ENCODE data around the gene ZBTB42. TPM values are rescaled to one million over a fixed set of nuclear protein-coding genes. Genes with fewer than 3 reads are reported as not detected.
A peak's percentile ranks its signal among the peaks of the same experiment; 100 is the strongest.

Gene ZBTB42
- total RNA-seq, 2 experiments from 2014 or later: 1.3 to 1.6 TPM

- intact Hi-C loops (cut with micrococcal nuclease): no loop called here
These were observed 13.9 kb upstream of the ZBTB42 start for GRCh38 chr14:104786726-104787675.

GRCh38 chr14:104787736-104788135, 13.2 kb upstream of the ZBTB42 start:
- H3K27me3 Mint-ChIP-seq (ENCODE audit: low read depth): no peaks in the 10 kb centered on the region
- CTCF ChIA-PET: no interaction called here
- no peaks in the 10 kb centered on the region for H3K9me3 Mint-ChIP-seq
- DNase-seq: no peak
- intact Hi-C loops (cut with micrococcal nuclease): no loop called here
- H3K4me3 Mint-ChIP-seq: no peak overlapping the region
- no peak overlapping the region for H3K27ac Mint-ChIP-seq
- H3K4me1 Mint-ChIP-seq (ENCODE audit: low read depth): peaks cover 23% of the 10 kb centered on the region
- peaks cover 3% of the 10 kb centered on the region for H3K36me3 Mint-ChIP-seq (ENCODE audit: low read depth)

More at GRCh38 chr14:104786726-104787675, 13.9 kb upstream of the ZBTB42 start:
- CTCF ChIA-PET: no interaction called here
- Mint-ChIP-seq H3K4me1 (ENCODE audit: low read depth) (peaks cover 20% of the 10 kb centered on the region), H3K4me3 (no peak overlapping the region), H3K36me3 (ENCODE audit: low read depth) (peaks cover 2% of the 10 kb centered on the region), H3K27me3 (ENCODE audit: low read depth) (no peaks in the 10 kb centered on the region), H3K27ac (no peak overlapping the region), H3K9me3 (no peaks in the 10 kb centered on the region)
- no peak for DNase-seq

- Mint-ChIP-seq H3K4me3 (no peak overlapping the region), H3K9me3 (no peaks in the 10 kb centered on the region), H3K27ac (no peak overlapping the region), H3K4me1 (ENCODE audit: low read depth) (peaks cover 28% of the 10 kb centered on the region), H3K27me3 (ENCODE audit: low read depth) (no peaks in the 10 kb centered on the region), H3K36me3 (ENCODE audit: low read depth) (peaks cover 3% of the 10 kb centered on the region)
- intact Hi-C loops (cut with micrococcal nuclease): no loop called here
- no peak for DNase-seq
- CTCF ChIA-PET: no interaction called here
These were observed 12.6 kb upstream of the ZBTB42 start for GRCh38 chr14:104788161-104788818.

- Mint-ChIP-seq H3K36me3 (ENCODE audit: low read depth) (peaks cover 3% of the 10 kb centered on the region), H3K4me3 (no peak overlapping the region), H3K9me3 (no peaks in the 10 kb centered on the region), H3K4me1 (ENCODE audit: low read depth) (peaks cover 35% of the 10 kb centered on the region), H3K27ac (no peak overlapping the region), H3K27me3 (ENCODE audit: low read depth) (no peaks in the 10 kb centered on the region)
- CTCF ChIA-PET: interaction anchor here (0.7 kb wide), 1 partner anchor 15 kb away, joined by 3 read pairs; no protein-coding TSS in a partner anchor
- intact Hi-C loops (cut with micrococcal nuclease): no loop called here
- no peak for DNase-seq
These were observed 11.8 kb upstream of the ZBTB42 start for GRCh38 chr14:104788873-104789663.

GRCh38 chr14:104789752-104790743, 10.9 kb upstream of the ZBTB42 start:
- Mint-ChIP-seq H3K4me3 (no peak overlapping the region), H3K36me3 (ENCODE audit: low read depth) (peaks cover 3% of the 10 kb centered on the region), H3K4me1 (ENCODE audit: low read depth) (peaks cover 40% of the 10 kb centered on the region), H3K9me3 (no peaks in the 10 kb centered on the region), H3K27me3 (ENCODE audit: low read depth) (no peaks in the 10 kb centered on the region), H3K27ac (no peak overlapping the region)
- no peak for DNase-seq
- CTCF ChIA-PET: no interaction called here
- intact Hi-C loops (cut with micrococcal nuclease): no loop called here

- peaks cover 41% of the 10 kb centered on the region for H3K4me1 Mint-ChIP-seq (ENCODE audit: low read depth)
- no peak overlapping the region for H3K27ac Mint-ChIP-seq
- peaks cover 3% of the 10 kb centered on the region for H3K36me3 Mint-ChIP-seq (ENCODE audit: low read depth)
- intact Hi-C loops (cut with micrococcal nuclease): no loop called here
- no peak for DNase-seq
- no peaks in the 10 kb centered on the region for H3K9me3 Mint-ChIP-seq
- H3K27me3 Mint-ChIP-seq (ENCODE audit: low read depth): no peaks in the 10 kb centered on the region
- CTCF ChIA-PET: interaction anchor here (0.7 kb wide), 1 partner anchor 235 kb away, joined by 3 read pairs; no protein-coding TSS in a partner anchor
- no peak overlapping the region for H3K4me3 Mint-ChIP-seq
These were observed 9.5 kb upstream of the ZBTB42 start for GRCh38 chr14:104791425-104791824.

GRCh38 chr14:104792101-104792884, 8.6 kb upstream of the ZBTB42 start:
- Mint-ChIP-seq H3K27me3 (ENCODE audit: low read depth) (no peaks in the 10 kb centered on the region), H3K9me3 (no peaks in the 10 kb centered on the region), H3K4me3 (no peak overlapping the region), H3K27ac (no peak overlapping the region), H3K36me3 (ENCODE audit: low read depth) (peaks cover 3% of the 10 kb centered on the region), H3K4me1 (ENCODE audit: low read depth) (peaks cover 39% of the 10 kb centered on the region)
- intact Hi-C loops (cut with micrococcal nuclease): no loop called here
- no peak for DNase-seq
- CTCF ChIA-PET: no interaction called here

GRCh38 chr14:104792945-104793702, 7.8 kb upstream of the ZBTB42 start:
- Mint-ChIP-seq H3K27me3 (ENCODE audit: low read depth) (no peaks in the 10 kb centered on the region), H3K4me1 (ENCODE audit: low read depth) (peaks cover 37% of the 10 kb centered on the region), H3K27ac (no peak overlapping the region), H3K36me3 (ENCODE audit: low read depth) (peaks cover 3% of the 10 kb centered on the region), H3K4me3 (peak overlapping the region; percentile 18), H3K9me3 (no peaks in the 10 kb centered on the region)
- intact Hi-C loops (cut with micrococcal nuclease): no loop called here
- no peak for DNase-seq
- CTCF ChIA-PET: no interaction called here

- no peaks in the 10 kb centered on the region for H3K27me3 Mint-ChIP-seq (ENCODE audit: low read depth)
- H3K4me3 Mint-ChIP-seq: peak overlapping the region; percentile 84
- CTCF ChIA-PET: no interaction called here
- peaks cover 3% of the 10 kb centered on the region for H3K36me3 Mint-ChIP-seq (ENCODE audit: low read depth)
- intact Hi-C loops (cut with micrococcal nuclease): no loop called here
- H3K9me3 Mint-ChIP-seq: no peaks in the 10 kb centered on the region
- no peak for DNase-seq
- peaks cover 36% of the 10 kb centered on the region for H3K4me1 Mint-ChIP-seq (ENCODE audit: low read depth)
- no peak overlapping the region for H3K27ac Mint-ChIP-seq
These were observed 7.3 kb upstream of the ZBTB42 start for GRCh38 chr14:104793703-104793959.

GRCh38 chr14:104794099-104794498, 6.8 kb upstream of the ZBTB42 start:
- Mint-ChIP-seq H3K4me3 (peak overlapping the region; percentile 84), H3K9me3 (no peaks in the 10 kb centered on the region), H3K27ac (no peak overlapping the region), H3K27me3 (ENCODE audit: low read depth) (no peaks in the 10 kb centered on the region), H3K4me1 (ENCODE audit: low read depth) (peaks cover 36% of the 10 kb centered on the region), H3K36me3 (ENCODE audit: low read depth) (peaks cover 3% of the 10 kb centered on the region)
- CTCF ChIA-PET: no interaction called here
- peak; percentile 48 for DNase-seq
- intact Hi-C loops (cut with micrococcal nuclease): loop anchor here (1.0 kb wide), 1 partner anchor 42 kb away; no protein-coding TSS in a partner anchor

All from activated naive CD4-positive, alpha-beta T cell treated with anti-CD3 and anti-CD28 coated beads for 36 hours (primary cell).